NCI-H82 treated with DMSO at 0.1 percent for 48 hours (cell line): Measurements from ENCODE around the gene NMRAL1.

Experiments used
- DNase-seq: peaks from one replicate; lab custom pipeline; 2025; ENCODE audit not compliant: unreplicated experiment; lab: John Stamatoyannopoulos, UW

Gene NMRAL1

GRCh38 chr16:4474192-4474961, at the start of gene NMRAL1:
Gene NMRAL1 (minus strand): TSS chr16:4474625. CDS start chr16:4474132, 493 bp downstream.
- DNase-seq: peak; percentile 92

GRCh38 chr16:4523686-4524085, 49.3 kb upstream of the NMRAL1 start:
- DNase-seq: no peak

GRCh38 chr16:4522051-4522581, 47.7 kb upstream of the NMRAL1 start:
- DNase-seq: peak; percentile 37

- DNase-seq: no peak
Measured at GRCh38 chr16:4520913-4521312, 46.5 kb upstream of the NMRAL1 start.

- DNase-seq: peak; percentile 31
Measured at GRCh38 chr16:4519274-4520058, 45.0 kb upstream of the NMRAL1 start.

- peak; percentile 43 for DNase-seq
Measured at GRCh38 chr16:4517812-4518680, 43.6 kb upstream of the NMRAL1 start.

GRCh38 chr16:4515611-4516233, 41.3 kb upstream of the NMRAL1 start:
- DNase-seq: no peak

- no peak for DNase-seq
Measured at GRCh38 chr16:4514606-4515005, 40.2 kb upstream of the NMRAL1 start.

GRCh38 chr16:4513881-4514280, 39.5 kb upstream of the NMRAL1 start:
- no peak for DNase-seq

GRCh38 chr16:4513086-4513860, 38.8 kb upstream of the NMRAL1 start:
- no peak for DNase-seq

- no peak for DNase-seq
Measured at GRCh38 chr16:4512473-4512872, 38.0 kb upstream of the NMRAL1 start.

GRCh38 chr16:4511441-4512082, 37.1 kb upstream of the NMRAL1 start:
- DNase-seq: peak; percentile 35

GRCh38 chr16:4510747-4511426, 36.5 kb upstream of the NMRAL1 start:
- DNase-seq: no peak

- no peak for DNase-seq
Measured at GRCh38 chr16:4510131-4510530, 35.7 kb upstream of the NMRAL1 start.

- no peak for DNase-seq
Measured at GRCh38 chr16:4509420-4509819, 35.0 kb upstream of the NMRAL1 start.

GRCh38 chr16:4508806-4509205, 34.4 kb upstream of the NMRAL1 start:
- no peak for DNase-seq

GRCh38 chr16:4507588-4508345, 33.3 kb upstream of the NMRAL1 start:
- DNase-seq: no peak

- peak; percentile 12 for DNase-seq
Measured at GRCh38 chr16:4506450-4506849, 32.0 kb upstream of the NMRAL1 start.
